Type B pancreatic cell (in vitro differentiated cells): ENCODE measurements around the gene PYY. TPM values are rescaled to one million over a fixed set of nuclear protein-coding genes. Genes with fewer than 3 reads are reported as not detected.
"Not testable (repeated sequence)": the region's sequence is repeated elsewhere in the genome, so short reads cannot be mapped to it uniquely, and the experiment has no call there.

ENCODE experiments used
- DNase-seq: peaks from one replicate; pipeline ENCODE4 v3.0.0; 2021; ENCODE audit warnings: mixed read lengths; ENCODE audit not compliant: unreplicated experiment; ENCODE audit errors: extremely low spot score
- H3K27ac Mint-ChIP-seq: 2 replicates; pipeline ENCODE4 v1.8.0; 2021; ENCODE audit warnings: mild to moderate bottlenecking, mixed read lengths
- H3K27me3 Mint-ChIP-seq: 2 replicates; pipeline ENCODE4 v1.8.0; 2021; ENCODE audit warnings: mixed read lengths
- H3K36me3 Mint-ChIP-seq: 2 replicates; pipeline ENCODE4 v1.8.0; 2021; ENCODE audit warnings: mixed read lengths
- H3K4me1 Mint-ChIP-seq: one replicate; pipeline ENCODE4 v1.8.0; 2021; ENCODE audit warnings: mixed read lengths; ENCODE audit not compliant: unreplicated experiment
- H3K4me3 Mint-ChIP-seq: 2 replicates; pipeline ENCODE4 v1.8.0; 2021; ENCODE audit warnings: mild to moderate bottlenecking, mixed read lengths
- H3K9me3 Mint-ChIP-seq: 2 replicates; pipeline ENCODE4 v1.8.0; 2021; ENCODE audit warnings: mixed read lengths
- CTCF ChIP-seq: fragments of 200-600 bp; sonication (generic); conservative IDR thresholded peaks from 2 replicates; pipeline ENCODE4 v1.5.0; 2021; ENCODE audit warnings: antibody characterized with exemption, mild to moderate bottlenecking
- total RNA-seq: library from RNA; stranded (reverse); gene quantifications from 2 replicates; pipeline ENCODE4 v1.2.1, GENCODE V29; 2021; ENCODE audit warnings: low replicate concordance

PYY gene
- total RNA-seq, 1 donor from 2014 or later = 2.3 TPM

- DNase-seq = no peak
- Mint-ChIP-seq H3K9me3 (no peaks in the 10 kb centered on the region), H3K4me1 (peaks cover 3% of the 10 kb centered on the region), H3K36me3 (no peaks in the 10 kb centered on the region), H3K27me3 (peaks cover 20% of the 10 kb centered on the region), H3K27ac (no peak overlapping the region), H3K4me3 (no peak overlapping the region)
- no peak for TF ChIP-seq CTCF
These were observed 20.8 kb downstream of the PYY start for GRCh38 chr17:43932923-43933322.

DNA sequence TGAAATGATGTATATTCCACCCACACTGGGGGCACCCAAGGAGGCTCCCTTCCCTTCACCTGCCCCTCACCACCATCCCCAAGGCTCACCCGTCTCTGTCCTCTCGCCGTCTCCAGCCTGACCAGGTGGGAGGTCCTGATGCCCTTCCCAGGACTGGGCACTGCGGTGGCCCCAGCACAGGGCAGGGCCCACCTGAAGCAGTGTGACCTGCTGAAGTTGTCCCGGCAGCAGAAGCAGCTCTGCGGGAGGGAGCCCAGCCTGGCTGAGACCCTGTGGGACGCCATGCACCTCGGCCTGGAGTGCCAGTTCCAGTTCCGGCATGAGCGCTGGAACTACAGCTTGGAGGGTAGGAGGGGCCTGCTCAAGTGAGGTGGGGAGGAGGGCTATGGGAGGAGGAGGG lies 21.4 kb downstream of the PYY start:
- no peak for TF ChIP-seq CTCF
- Mint-ChIP-seq H3K36me3 (no peaks in the 10 kb centered on the region), H3K27ac (no peak overlapping the region), H3K9me3 (no peaks in the 10 kb centered on the region), H3K4me1 (peaks cover 7% of the 10 kb centered on the region), H3K4me3 (no peak overlapping the region), H3K27me3 (peaks cover 22% of the 10 kb centered on the region)
- no peak for DNase-seq

GRCh38 chr17:43931062-43931571 lies 22.6 kb downstream of the PYY start:
- no peaks in the 10 kb centered on the region for H3K36me3 Mint-ChIP-seq
- H3K4me3 Mint-ChIP-seq = no peak overlapping the region
- no peak for TF ChIP-seq CTCF
- peaks cover 13% of the 10 kb centered on the region for H3K4me1 Mint-ChIP-seq
- H3K9me3 Mint-ChIP-seq = no peaks in the 10 kb centered on the region
- H3K27me3 Mint-ChIP-seq = peaks cover 25% of the 10 kb centered on the region
- DNase-seq = no peak
- H3K27ac Mint-ChIP-seq = no peak overlapping the region

- Mint-ChIP-seq H3K27ac (no peak overlapping the region), H3K36me3 (no peaks in the 10 kb centered on the region), H3K4me1 (peaks cover 13% of the 10 kb centered on the region), H3K4me3 (no peak overlapping the region), H3K9me3 (no peaks in the 10 kb centered on the region), H3K27me3 (peaks cover 36% of the 10 kb centered on the region)
- DNase-seq = no peak
- no peak for TF ChIP-seq CTCF
These were observed 25.1 kb downstream of the PYY start for GRCh38 chr17:43928609-43929008.

GRCh38 chr17:43927929-43928328 lies 25.8 kb downstream of the PYY start:
- not testable (repeated sequence) for H3K27ac Mint-ChIP-seq
- peak overlapping the region; percentile 55 for H3K4me3 Mint-ChIP-seq

DNA sequence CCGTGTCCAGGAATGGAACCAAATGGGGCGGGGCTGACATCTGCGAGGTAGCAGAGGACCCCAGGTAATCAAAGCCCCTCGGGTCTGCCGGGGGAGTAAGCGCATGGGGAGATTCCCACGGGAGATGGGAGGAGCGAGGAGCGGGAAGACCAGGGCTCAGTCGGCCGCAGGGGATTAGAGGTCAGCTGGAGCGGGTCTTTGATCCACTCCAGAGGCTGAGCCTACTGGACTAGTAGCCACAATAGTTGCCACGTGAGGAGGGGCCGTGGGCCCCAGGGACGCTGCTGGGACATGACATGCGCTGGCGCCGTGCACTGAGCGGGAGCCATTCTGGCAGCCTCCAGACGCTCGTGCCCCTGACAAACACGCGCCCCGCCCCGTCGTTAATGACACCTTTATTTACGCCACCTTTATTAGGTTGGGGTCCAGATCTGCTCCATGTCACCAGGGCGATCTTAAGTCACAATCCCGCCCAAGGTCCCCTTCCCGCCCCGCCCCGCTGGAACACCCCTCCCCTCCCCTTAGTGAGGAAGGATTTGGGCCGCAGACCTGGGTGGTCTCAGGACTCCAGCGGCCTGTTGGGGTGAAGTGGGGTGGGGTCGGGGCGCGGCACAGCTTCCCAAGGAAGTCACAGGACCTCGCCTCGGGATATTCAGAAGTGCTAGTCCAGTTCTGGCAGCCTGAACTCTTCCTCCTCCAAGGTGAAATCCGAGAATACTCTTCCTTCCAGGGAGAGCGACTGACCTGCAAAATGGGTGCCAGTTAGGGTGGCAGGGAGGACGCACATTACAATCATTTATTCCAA lies 26.5 kb downstream of the PYY start:
- H3K36me3 Mint-ChIP-seq = no peaks in the 10 kb centered on the region
- peaks cover 47% of the 10 kb centered on the region for H3K27me3 Mint-ChIP-seq
- H3K4me3 Mint-ChIP-seq = peak overlapping the region; percentile 81
- no peak for TF ChIP-seq CTCF
- DNase-seq = no peak
- H3K9me3 Mint-ChIP-seq = no peaks in the 10 kb centered on the region
- H3K27ac Mint-ChIP-seq = no peak overlapping the region
- peaks cover 13% of the 10 kb centered on the region for H3K4me1 Mint-ChIP-seq

More at GRCh38 chr17:43927929-43928328, 25.8 kb downstream of the PYY start:
- not testable (repeated sequence) for H3K36me3 Mint-ChIP-seq, DNase-seq, H3K9me3 Mint-ChIP-seq
- peaks cover 43% of the 10 kb centered on the region for H3K27me3 Mint-ChIP-seq
- peaks cover 13% of the 10 kb centered on the region for H3K4me1 Mint-ChIP-seq
